ENCODE data around the gene KAZN.

- TF ChIP-seq CTCF (conservative IDR thresholded peaks at IDR 0.05; ENCODE audit: low read length) (no peak), EZH2phosphoT487 (IDR thresholded peaks at IDR 0.05; ENCODE audit: borderline replicate concordance) (no peak)
These were observed at the start of gene KAZN for GRCh38 chr1:14598498-14599182.
